Nephron (organoid): Measurements from ENCODE around the gene GPS1.

ENCODE experiments used
- H3K27ac Mint-ChIP-seq, 3 experiments: 2 replicates each; pipeline ENCODE4 v1.8.0; 2020; ENCODE audit warnings: mixed read lengths in 3 of 3, mild to moderate bottlenecking in 2 of 3, moderate library complexity in 1 of 3
- H3K27me3 Mint-ChIP-seq: 2 replicates; pipeline ENCODE4 v1.8.0; 2021; ENCODE audit warnings: low read depth, mild to moderate bottlenecking, moderate library complexity, mixed read lengths
- H3K36me3 Mint-ChIP-seq: 2 replicates; pipeline ENCODE4 v1.8.0; 2020; ENCODE audit warnings: low read depth, mixed read lengths
- H3K4me1 Mint-ChIP-seq: 2 replicates; pipeline ENCODE4 v1.8.0; 2020; ENCODE audit warnings: mixed read lengths
- H3K4me3 Mint-ChIP-seq, 3 experiments: 2 replicates each; pipeline ENCODE4 v1.8.0; 2020; ENCODE audit warnings: mild to moderate bottlenecking in 3 of 3, mixed read lengths in 3 of 3, moderate library complexity in 2 of 3
- H3K9me3 Mint-ChIP-seq: 2 replicates; pipeline ENCODE4 v1.8.0; 2020; ENCODE audit warnings: mixed read lengths
- CTCF ChIP-seq, 3 experiments: fragments of 200-600 bp; sonication (generic); IDR thresholded peaks; one replicate each; pipeline ENCODE4 v1.5.0; 2021; ENCODE audit warnings: antibody characterized with exemption in 3 of 3; ENCODE audit not compliant: unreplicated experiment in 3 of 3

GPS1 gene

GRCh38 chr17:82048571-82048971 is 3.1 kb upstream of the GPS1 start:
- no peak for TF ChIP-seq CTCF (IDR thresholded peaks at IDR 0.05; ENCODE audit: unreplicated experiment in 3 of 3)
- Mint-ChIP-seq H3K27ac (no peak overlapping the region), H3K27me3 (no peaks in the 10 kb centered on the region), H3K4me1 (peaks cover 9% of the 10 kb centered on the region), H3K9me3 (no peaks in the 10 kb centered on the region), H3K36me3 (peaks cover 7% of the 10 kb centered on the region), H3K4me3 (peak overlapping the region in 2 of 3 experiments; percentile 23 to 56)

- no peak for TF ChIP-seq CTCF (IDR thresholded peaks at IDR 0.05; ENCODE audit: unreplicated experiment in 3 of 3)
- Mint-ChIP-seq H3K36me3 (peaks cover 7% of the 10 kb centered on the region), H3K4me1 (peaks cover 9% of the 10 kb centered on the region), H3K27ac (no peak overlapping the region), H3K9me3 (no peaks in the 10 kb centered on the region), H3K4me3 (peak overlapping the region; percentile 19 to 74 (median 73)), H3K27me3 (no peaks in the 10 kb centered on the region)
Observed at GRCh38 chr17:82049106-82049505, 2.6 kb upstream of the GPS1 start.

GRCh38 chr17:82049521-82049971 is 2.2 kb upstream of the GPS1 start:
- Mint-ChIP-seq H3K36me3 (peaks cover 7% of the 10 kb centered on the region), H3K27me3 (no peaks in the 10 kb centered on the region), H3K4me1 (peaks cover 9% of the 10 kb centered on the region), H3K27ac (no peak overlapping the region), H3K4me3 (peak overlapping the region; percentile 19 to 89 (median 73)), H3K9me3 (no peaks in the 10 kb centered on the region)
- TF ChIP-seq CTCF (IDR thresholded peaks at IDR 0.05; ENCODE audit: unreplicated experiment in 3 of 3) = no peak

GRCh38 chr17:82050152-82050760 is 1.4 kb upstream of the GPS1 start:
- H3K36me3 Mint-ChIP-seq = peaks cover 10% of the 10 kb centered on the region

GRCh38 chr17:82050761-82051641 is 697 bp upstream of the GPS1 start:
- H3K27ac Mint-ChIP-seq = peak overlapping the region in 1 of 3 experiments; percentile 68
- peak overlapping the region; percentile 89 to 93 (median 91) for H3K4me3 Mint-ChIP-seq
- H3K36me3 Mint-ChIP-seq = peaks cover 10% of the 10 kb centered on the region
- H3K9me3 Mint-ChIP-seq = no peaks in the 10 kb centered on the region
- TF ChIP-seq CTCF (IDR thresholded peaks at IDR 0.05; ENCODE audit: unreplicated experiment in 3 of 3) = no peak
- peaks cover 9% of the 10 kb centered on the region for H3K4me1 Mint-ChIP-seq
- no peaks in the 10 kb centered on the region for H3K27me3 Mint-ChIP-seq

More at GRCh38 chr17:82050152-82050760, 1.4 kb upstream of the GPS1 start:
- Mint-ChIP-seq H3K27ac (no peak overlapping the region), H3K4me3 (peak overlapping the region; percentile 89 to 93 (median 91)), H3K27me3 (no peaks in the 10 kb centered on the region), H3K4me1 (peaks cover 9% of the 10 kb centered on the region), H3K9me3 (no peaks in the 10 kb centered on the region)
- TF ChIP-seq CTCF (IDR thresholded peaks at IDR 0.05; ENCODE audit: unreplicated experiment in 3 of 3) = no peak
